ENCODE measurements around the gene PGAP1.

DNA sequence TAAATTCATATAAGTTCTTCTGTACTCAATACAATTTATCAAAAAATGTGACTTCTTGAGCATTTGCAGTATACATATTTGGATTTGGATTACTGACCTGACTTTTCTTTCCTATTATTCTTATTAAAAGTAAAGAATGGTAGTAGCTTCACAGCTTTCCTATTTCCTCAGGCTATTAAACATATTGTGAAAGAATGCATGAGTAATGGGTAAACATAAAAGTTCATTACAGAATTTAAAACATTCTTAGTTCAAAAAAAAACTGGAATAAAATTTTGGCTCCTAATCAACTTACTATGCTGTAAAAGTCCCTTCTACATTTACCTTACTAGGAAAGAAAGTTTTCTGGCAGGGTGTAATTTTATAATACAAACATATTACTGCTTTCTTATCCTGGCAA, 90.1 kb downstream of the PGAP1 start:
- TF ChIP-seq GATA3 (IDR thresholded peaks at IDR 0.05; ENCODE audit: low read depth, low read length) (no peak), GATA2 (IDR thresholded peaks at IDR 0.05; ENCODE audit: low read depth, low read length) (no peak)
